Inflammatory macrophage (primary cell): ENCODE measurements around the gene ZMYND12.

Experiments used
- DNase-seq, 2 donors: peaks; one replicate each; pipeline ENCODE4 v3.0.0-alpha.2; 2020 to 2022

Gene ZMYND12

GRCh38 chr1:42434340-42434739 lies 21.5 kb downstream of the ZMYND12 start:
- DNase-seq, result no peak

- DNase-seq, result no peak
These were observed 22.5 kb downstream of the ZMYND12 start for GRCh38 chr1:42433369-42433768.

- no peak for DNase-seq
These were observed 23.1 kb downstream of the ZMYND12 start for GRCh38 chr1:42432714-42433113.

GRCh38 chr1:42431514-42431913 lies 24.3 kb downstream of the ZMYND12 start:
- DNase-seq, result no peak

- peak in 1 of 2 donors; percentile 2 for DNase-seq
These were observed 25.3 kb downstream of the ZMYND12 start for GRCh38 chr1:42430286-42431135.

- DNase-seq, result peak in 1 of 2 donors; percentile 14
These were observed 26.2 kb downstream of the ZMYND12 start for GRCh38 chr1:42429603-42430002.

GRCh38 chr1:42427240-42427639 lies 28.6 kb downstream of the ZMYND12 start:
- DNase-seq, result no peak

GRCh38 chr1:42424201-42424600 lies 31.6 kb downstream of the ZMYND12 start:
- no peak for DNase-seq

- DNase-seq, result no peak
These were observed 32.1 kb downstream of the ZMYND12 start for GRCh38 chr1:42423681-42424080.

- no peak for DNase-seq
These were observed 33.1 kb downstream of the ZMYND12 start for GRCh38 chr1:42422737-42423136.

GRCh38 chr1:42420911-42421585 lies 34.8 kb downstream of the ZMYND12 start:
- no peak for DNase-seq

- DNase-seq, result no peak
These were observed 35.7 kb downstream of the ZMYND12 start for GRCh38 chr1:42420121-42420520.

- no peak for DNase-seq
These were observed 36.5 kb downstream of the ZMYND12 start for GRCh38 chr1:42419126-42419821.

- no peak for DNase-seq
These were observed 37.3 kb downstream of the ZMYND12 start for GRCh38 chr1:42418516-42418915.

- no peak for DNase-seq
These were observed 38.7 kb downstream of the ZMYND12 start for GRCh38 chr1:42417166-42417565.

GRCh38 chr1:42414551-42415496 lies 41.0 kb downstream of the ZMYND12 start:
- no peak for DNase-seq

GRCh38 chr1:42403880-42404400 lies 51.9 kb downstream of the ZMYND12 start:
- no peak for DNase-seq

- DNase-seq, result no peak
These were observed 56.3 kb downstream of the ZMYND12 start for GRCh38 chr1:42399315-42400100.

- DNase-seq, result no peak
These were observed 62.6 kb downstream of the ZMYND12 start for GRCh38 chr1:42392967-42393848.

GRCh38 chr1:42392255-42392654 lies 63.6 kb downstream of the ZMYND12 start:
- DNase-seq, result no peak
